ENCODE data around the gene PAGR1. TPM values are rescaled to one million over a fixed set of nuclear protein-coding genes. Genes with fewer than 3 reads are reported as not detected.

PAGR1 gene
- total and polyA plus RNA-seq, 9 of the 15 experiments (the other 6 are each of a cell fraction or from before 2014, with no cell fraction given) = 1.4 to 58.2 (median 16.8) TPM

DNA sequence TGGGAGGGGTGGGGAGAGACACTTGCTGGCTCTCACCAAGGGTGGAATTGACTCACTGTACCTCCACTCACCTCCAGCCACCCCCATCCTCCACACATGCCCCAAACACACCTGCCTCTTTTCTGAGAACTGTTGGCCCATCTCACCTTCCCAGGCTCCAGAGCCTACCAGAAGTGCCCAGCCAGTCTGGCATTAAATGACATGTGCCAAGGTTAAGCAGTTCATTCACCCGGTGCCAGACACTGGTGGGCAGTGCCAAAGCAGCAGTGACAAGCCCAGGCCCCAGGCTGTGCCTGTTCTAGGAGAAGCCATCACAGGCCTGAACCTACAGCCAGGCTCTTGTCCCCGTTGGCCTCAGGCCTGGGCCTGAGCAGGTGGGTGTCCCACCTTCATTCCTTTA is 15.5 kb downstream of the PAGR1 start:
- Histone ChIP-seq H3K9ac (ENCODE audit: insufficient read depth in 1 of 2, low read depth in 2 of 2, low read length in 2 of 2) (no peak overlapping the region), H3K9me1 (ENCODE audit: control insufficient read depth, insufficient read depth, low read length) (no peaks in the 10 kb centered on the region), H2AFZ (ENCODE audit: low read depth, low read length) (no peak overlapping the region), H3K4me2 (ENCODE audit: insufficient read depth, low read length) (no peak overlapping the region), H4K20me1 (replicated peaks; ENCODE audit: control insufficient read depth, insufficient read depth, low read length) (no peaks in the 10 kb centered on the region), H3K36me3 (ENCODE audit: control insufficient read depth, insufficient read depth, low read length) (no peaks in the 10 kb centered on the region), H3K4me1 (replicated peaks in 1 of 2; ENCODE audit: control insufficient read depth in 2 of 2, insufficient read depth in 2 of 2, low read length in 2 of 2) (peaks cover 0 to 6% of the 10 kb centered on the region in 2 experiments; a peak in 2 of 5 replicates), H3K27ac (ENCODE audit: extremely low read depth, low read depth, low read length) (no peak overlapping the region), H3K27me3 (ENCODE audit: control insufficient read depth in 2 of 2, insufficient read depth in 2 of 2, low read length in 2 of 2) (peaks cover 2 to 13% of the 10 kb centered on the region in 2 experiments; a peak in 3 of 5 replicates), H3K79me2 (ENCODE audit: control insufficient read depth, insufficient read depth, low read length) (no peaks in the 10 kb centered on the region), H3K9me3 (replicated peaks; ENCODE audit: control insufficient read depth, insufficient read depth, low read depth, low read length) (no peaks in the 10 kb centered on the region), H3K4me3 (no peak overlapping the region)
- FAIRE-seq (no peak), DNase-seq (ENCODE audit: extremely low read depth in 1 of 4, low spot score in 3 of 4) (no peak), ATAC-seq (no peak)
- ChIA-PET POLR2A (no interaction called here), CTCF (ENCODE audit: low intra/inter-chr PET ratio) (no interaction called here)
- 8% methylated on average over 2 of the region's 2 CpGs for WGBS (ENCODE audit: insufficient coverage, low coverage, missing lambda C conversion rate)
- TF ChIP-seq NCOA1 (IDR thresholded peaks at IDR 0.05; ENCODE audit: low read depth) (no peak), SNRNP70 (optimal IDR thresholded peaks at IDR 0.05; ENCODE audit: low read depth, low read length) (no peak), HCFC1 (IDR thresholded peaks at IDR 0.05; ENCODE audit: low read depth, low read length) (no peak), ZNF165 (CRISPR knock-in tag; IDR thresholded peaks at IDR 0.05; ENCODE audit: borderline replicate concordance) (no peak), MAZ (CRISPR knock-in tag; conservative IDR thresholded peaks at IDR 0.05 in 1 of 2, IDR thresholded peaks at IDR 0.05 in 1 of 2) (no peak), MCM2 (IDR thresholded peaks at IDR 0.05; ENCODE audit: low read depth) (no peak), EP400 (IDR thresholded peaks at IDR 0.05) (no peak), CEBPB (tag; IDR thresholded peaks at IDR 0.05) (no peak), SRSF1 (IDR thresholded peaks at IDR 0.05; ENCODE audit: low read depth, low read length) (no peak), DDX20 (tag; IDR thresholded peaks at IDR 0.05; ENCODE audit: low read depth) (no peak), ZNF445 (CRISPR knock-in tag; IDR thresholded peaks at IDR 0.05; ENCODE audit: low read depth) (no peak)
- TF ChIP-seq, protein P1, sequence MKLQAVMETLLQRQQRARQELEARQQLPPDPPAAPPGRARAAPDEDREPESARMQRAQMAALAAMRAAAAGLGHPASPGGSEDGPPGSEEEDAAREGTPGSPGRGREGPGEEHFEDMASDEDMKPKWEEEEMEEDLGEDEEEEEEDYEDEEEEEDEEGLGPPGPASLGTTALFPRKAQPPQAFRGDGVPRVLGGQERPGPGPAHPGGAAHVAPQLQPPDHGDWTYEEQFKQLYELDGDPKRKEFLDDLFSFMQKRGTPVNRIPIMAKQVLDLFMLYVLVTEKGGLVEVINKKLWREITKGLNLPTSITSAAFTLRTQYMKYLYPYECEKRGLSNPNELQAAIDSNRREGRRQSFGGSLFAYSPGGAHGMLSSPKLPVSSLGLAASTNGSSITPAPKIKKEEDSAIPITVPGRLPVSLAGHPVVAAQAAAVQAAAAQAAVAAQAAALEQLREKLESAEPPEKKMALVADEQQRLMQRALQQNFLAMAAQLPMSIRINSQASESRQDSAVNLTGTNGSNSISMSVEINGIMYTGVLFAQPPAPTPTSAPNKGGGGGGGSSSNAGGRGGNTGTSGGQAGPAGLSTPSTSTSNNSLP (IDR thresholded peaks at IDR 0.05; ENCODE audit: borderline replicate concordance, low read depth, low read length) = no peak
- TF ChIP-seq, protein P2, sequence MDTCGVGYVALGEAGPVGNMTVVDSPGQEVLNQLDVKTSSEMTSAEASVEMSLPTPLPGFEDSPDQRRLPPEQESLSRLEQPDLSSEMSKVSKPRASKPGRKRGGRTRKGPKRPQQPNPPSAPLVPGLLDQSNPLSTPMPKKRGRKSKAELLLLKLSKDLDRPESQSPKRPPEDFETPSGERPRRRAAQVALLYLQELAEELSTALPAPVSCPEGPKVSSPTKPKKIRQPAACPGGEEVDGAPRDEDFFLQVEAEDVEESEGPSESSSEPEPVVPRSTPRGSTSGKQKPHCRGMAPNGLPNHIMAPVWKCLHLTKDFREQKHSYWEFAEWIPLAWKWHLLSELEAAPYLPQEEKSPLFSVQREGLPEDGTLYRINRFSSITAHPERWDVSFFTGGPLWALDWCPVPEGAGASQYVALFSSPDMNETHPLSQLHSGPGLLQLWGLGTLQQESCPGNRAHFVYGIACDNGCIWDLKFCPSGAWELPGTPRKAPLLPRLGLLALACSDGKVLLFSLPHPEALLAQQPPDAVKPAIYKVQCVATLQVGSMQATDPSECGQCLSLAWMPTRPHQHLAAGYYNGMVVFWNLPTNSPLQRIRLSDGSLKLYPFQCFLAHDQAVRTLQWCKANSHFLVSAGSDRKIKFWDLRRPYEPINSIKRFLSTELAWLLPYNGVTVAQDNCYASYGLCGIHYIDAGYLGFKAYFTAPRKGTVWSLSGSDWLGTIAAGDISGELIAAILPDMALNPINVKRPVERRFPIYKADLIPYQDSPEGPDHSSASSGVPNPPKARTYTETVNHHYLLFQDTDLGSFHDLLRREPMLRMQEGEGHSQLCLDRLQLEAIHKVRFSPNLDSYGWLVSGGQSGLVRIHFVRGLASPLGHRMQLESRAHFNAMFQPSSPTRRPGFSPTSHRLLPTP (IDR thresholded peaks at IDR 0.05; ENCODE audit: borderline replicate concordance, extremely low read depth, insufficient read length) = no peak
- TF ChIP-seq, protein P3, sequence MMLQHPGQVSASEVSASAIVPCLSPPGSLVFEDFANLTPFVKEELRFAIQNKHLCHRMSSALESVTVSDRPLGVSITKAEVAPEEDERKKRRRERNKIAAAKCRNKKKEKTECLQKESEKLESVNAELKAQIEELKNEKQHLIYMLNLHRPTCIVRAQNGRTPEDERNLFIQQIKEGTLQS (IDR thresholded peaks at IDR 0.05) = no peak
- TF ChIP-seq, protein P3 (CRISPR knock-in tag; conservative IDR thresholded peaks at IDR 0.05) = no peak
- TF ChIP-seq, protein P4, sequence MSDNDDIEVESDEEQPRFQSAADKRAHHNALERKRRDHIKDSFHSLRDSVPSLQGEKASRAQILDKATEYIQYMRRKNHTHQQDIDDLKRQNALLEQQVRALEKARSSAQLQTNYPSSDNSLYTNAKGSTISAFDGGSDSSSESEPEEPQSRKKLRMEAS (CRISPR knock-in tag; IDR thresholded peaks at IDR 0.05) = no peak
- intact Hi-C loops (cut with micrococcal nuclease) (no loop called here), in situ Hi-C loops (cut with MboI) (no loop called here)
- no TSS peak for BruUV-seq (replicated peaks)

Measured in K562 (cell line).